GM18909 (cell line): ENCODE results near the gene TBX5.

Experiments
- ATAC-seq: cut with Tn5 transposase; IDR thresholded peaks from one replicate; pipeline ENCODE4 v1.9.1; 2021; ENCODE audit warnings: mild to moderate bottlenecking; ENCODE audit not compliant: unreplicated experiment, poor library complexity

Gene TBX5

DNA sequence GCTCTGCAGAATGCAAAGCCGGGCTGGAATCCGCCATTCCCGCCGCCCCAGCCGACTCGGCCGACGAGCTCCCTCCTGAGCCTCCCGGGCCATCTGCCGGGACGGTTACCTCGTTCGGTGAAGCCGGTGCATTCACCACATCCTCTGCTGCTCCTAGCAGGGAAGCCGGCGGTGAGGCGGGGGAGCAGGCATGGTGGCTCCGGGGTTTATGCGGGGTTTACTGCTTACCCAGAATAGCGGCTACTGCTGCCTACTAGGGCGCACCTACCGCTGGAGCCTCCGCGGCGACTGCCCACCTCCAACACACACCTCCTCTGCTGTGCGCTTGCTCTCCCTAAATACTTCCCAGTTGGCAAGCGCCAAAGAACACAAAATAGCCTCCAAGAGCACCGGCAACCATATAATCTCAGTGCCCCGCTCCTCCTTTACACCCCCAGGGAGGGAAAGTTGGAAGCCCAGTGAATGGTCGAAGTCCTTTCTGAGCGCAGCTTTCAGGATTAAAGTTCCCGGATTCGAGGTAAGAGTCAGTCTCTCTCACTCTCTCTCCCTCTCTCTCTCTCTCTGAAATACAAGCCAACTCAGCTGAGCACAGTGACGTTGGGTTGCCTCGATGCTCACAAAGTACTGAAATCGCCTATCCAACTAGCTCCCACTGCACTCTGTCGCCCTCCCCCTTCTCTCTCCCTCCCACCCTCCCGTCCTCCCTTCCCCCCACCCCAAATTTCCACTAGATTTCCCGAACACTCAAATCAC lies at the start of gene TBX5:
TBX5 (minus strand) TSS at position 626 of the 753 bp plus-strand sequence. CDS start 2,246 bp downstream, outside the sequence.
- ATAC-seq = no peak

DNA sequence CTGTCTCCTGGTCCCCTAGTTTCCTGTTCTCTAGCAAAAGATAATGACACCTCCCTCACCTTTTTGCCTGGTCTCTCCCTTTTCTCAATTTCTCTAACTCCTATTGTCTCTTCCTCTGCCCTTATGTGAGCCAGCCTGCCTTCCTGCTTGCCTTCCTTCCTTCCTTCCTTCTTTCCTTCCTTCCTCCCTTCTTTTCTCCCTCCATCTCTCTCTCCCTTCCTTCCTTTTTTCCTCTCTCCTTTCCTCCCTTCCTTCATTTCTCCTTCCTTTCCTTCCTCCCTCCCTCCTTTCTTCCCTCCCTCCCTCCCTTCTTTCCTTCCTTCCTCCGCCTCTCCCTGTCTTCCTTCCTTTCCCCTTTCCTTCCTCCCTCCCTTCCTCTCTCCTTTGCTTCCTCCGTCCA lies 45.7 kb upstream of the TBX5 start:
- no peak for ATAC-seq

GRCh38 chr12:114450515-114451300 lies 44.8 kb upstream of the TBX5 start:
- no peak for ATAC-seq

DNA sequence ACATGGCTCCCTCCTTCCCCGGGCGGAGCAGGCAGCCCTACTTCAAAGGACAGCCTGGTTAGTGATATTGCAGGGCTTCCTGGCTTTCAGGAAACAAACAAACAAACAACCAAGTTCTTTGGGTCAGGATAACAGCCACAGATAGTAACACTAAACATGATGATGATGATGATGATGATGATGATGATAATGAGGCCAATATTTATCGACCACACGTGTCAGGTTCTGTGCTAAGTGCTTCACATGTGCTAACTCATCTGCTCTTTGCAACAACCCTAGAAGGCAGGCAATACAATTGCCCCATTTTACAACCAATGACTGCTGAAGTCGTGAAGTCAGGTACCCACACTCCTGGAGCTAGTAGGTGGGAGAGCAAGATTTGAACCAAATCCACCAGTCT lies 44.1 kb upstream of the TBX5 start:
- no peak for ATAC-seq

- ATAC-seq = no peak
Observed at GRCh38 chr12:114448618-114448933, 42.6 kb upstream of the TBX5 start.

DNA sequence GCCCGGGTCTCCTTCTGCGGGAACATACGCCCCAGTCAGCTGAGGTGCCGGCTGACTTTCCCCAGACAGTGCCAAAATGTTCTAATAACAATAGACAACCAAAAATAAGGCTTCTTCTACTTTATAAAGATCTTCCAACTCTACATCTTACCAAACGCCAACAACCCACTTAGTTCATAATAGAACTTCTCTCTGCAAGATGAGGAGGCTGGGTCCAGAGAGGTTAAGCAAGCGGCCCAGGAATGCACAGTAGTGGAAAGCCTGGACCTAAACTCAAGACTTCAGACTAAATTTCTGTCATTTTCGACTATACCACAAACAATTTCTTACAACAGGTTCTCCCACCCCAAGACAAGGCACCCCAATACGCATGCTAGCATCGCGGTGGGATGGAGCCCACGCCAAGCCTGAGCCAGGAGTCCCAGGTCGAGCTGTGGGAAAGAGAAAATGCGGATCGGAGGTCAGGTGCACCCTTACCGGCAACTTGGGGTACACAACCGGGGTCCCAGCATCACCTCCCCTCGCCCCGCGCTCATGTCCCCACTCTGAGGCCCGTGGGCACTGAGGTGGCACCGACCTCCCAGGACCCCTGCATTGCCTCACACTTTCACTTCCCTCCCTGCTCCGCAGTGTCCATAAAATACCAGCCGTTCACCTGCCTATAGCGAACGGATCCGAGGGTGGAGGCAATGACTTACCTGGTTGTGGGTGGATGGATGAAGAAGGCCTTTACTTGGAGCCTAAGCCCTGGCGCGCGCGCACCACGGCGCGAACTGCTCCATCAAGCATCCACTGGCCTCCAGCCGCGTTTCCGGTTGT lies 42.1 kb upstream of the TBX5 start:
- no peak for ATAC-seq

GRCh38 chr12:114447274-114447716 lies 41.4 kb upstream of the TBX5 start:
- ATAC-seq = no peak

- no peak for ATAC-seq
Observed at GRCh38 chr12:114445401-114446323, 39.7 kb upstream of the TBX5 start.

DNA sequence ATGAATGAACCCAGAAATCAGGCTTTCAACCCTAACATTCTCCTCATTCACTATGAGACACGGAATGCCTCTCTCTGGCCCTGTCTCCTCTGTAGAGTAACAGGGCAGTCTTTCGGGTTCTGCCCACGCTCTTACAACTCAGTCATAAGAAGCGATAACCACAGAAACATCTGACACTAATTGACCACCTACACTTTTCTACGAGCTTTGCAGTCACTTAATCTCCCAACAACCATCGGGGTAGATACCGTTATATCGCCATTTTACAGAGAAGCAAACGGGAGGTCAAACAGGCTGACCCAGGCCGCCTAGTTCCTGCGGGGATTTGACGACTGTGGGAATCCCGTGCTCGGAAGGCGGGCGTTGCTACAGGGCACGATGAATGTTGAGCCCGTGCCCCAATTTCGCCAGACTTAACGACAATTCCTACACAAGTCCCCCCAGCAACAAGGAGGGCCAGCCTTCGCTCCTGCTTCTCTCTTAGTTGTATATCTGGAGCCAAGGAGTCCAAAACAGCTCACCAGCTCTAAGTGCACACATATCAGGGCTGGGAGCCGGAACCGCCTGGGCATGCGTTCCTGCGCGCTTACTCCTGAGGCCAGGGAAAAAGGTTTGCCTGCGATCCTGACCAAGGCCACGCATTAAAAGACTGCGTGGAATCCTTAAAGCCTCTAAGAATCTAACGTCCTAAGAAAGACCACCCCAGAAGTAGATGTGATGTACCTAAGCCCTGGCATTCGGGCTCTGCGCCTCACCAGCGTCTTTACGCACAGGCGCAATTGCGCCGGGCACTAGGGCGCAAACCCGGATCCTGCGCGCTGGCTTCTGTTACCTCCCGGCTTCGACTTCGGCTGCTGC lies 38.7 kb upstream of the TBX5 start:
- no peak for ATAC-seq

GRCh38 chr12:114443607-114444421 lies 37.9 kb upstream of the TBX5 start:
- ATAC-seq = no peak

DNA sequence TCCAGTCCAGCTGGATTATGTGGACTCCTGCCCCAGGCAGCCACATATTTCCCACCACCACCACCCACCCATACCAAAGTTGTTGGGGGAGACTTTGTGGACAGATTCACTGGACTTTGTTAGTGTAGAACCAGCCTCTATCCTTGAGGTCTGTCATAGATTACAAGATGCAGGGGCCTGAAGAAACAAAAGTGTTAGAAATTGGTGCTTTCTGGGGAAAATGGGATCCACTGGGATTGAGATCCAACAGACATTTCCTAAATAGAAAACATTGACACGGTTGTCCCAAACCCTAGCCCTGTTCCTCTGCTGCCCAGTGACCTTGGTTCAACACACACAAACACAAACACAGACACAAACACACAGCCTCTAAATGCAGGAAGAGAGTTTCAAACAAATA lies 36.6 kb upstream of the TBX5 start:
- ATAC-seq = no peak

DNA sequence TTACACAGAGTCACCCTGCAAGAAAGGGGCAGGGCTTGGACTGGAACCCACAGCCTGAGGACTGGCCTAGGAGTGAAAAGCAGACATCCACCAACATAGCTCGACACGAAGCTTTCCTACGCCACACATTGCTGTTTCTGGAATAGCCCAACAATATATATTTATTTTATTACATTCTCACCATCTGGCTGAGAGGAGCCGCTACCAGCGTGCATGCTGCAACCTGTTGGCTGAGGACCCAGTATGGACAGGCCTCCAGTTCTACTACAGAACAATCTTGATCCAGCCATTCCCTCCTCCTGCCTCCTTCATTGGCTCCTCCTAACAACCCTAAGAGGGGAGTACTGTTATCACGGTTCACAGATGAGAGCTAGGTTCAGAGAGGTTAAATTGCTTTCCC lies 35.6 kb upstream of the TBX5 start:
- ATAC-seq = no peak

- ATAC-seq = no peak
Observed at GRCh38 chr12:114441039-114441383, 35.1 kb upstream of the TBX5 start.

DNA sequence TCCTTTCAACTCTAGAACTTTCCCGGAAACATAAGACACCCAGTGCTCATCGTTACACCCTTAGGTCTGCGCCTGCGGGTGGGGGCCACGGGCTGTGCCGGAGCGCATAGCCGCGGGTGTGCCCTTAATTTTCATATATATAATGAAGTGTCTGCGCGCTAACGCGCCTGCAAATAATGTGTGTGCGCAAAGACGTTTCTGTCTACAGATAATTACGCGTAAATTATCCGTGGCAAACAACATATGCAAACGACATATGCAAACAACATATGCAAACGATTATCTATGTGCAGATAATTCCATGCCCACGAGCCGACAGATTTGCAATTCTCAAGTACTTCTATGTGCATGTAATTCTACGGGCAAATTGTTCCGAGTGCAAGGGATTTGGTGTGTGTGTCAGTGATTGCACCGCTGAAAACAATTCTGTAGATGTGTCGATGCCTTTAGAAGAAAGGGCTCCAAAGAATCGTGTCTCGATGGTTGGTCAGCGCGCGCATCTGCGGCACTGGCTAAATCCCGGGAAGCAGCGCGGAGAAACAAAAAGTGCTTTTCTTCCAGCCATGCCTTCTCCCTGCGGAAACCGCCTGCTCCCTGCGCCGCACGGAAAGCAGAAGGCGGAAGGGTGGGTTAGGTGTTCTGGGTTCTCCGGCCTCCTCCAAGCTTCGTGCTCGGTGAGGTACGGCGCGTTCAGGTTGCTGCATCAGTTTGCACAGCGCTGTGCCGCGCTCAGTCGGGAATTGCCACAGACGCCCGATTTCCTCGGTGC lies 34.5 kb upstream of the TBX5 start:
- no peak for ATAC-seq

GRCh38 chr12:114439817-114440216 lies 33.9 kb upstream of the TBX5 start:
- ATAC-seq = no peak

DNA sequence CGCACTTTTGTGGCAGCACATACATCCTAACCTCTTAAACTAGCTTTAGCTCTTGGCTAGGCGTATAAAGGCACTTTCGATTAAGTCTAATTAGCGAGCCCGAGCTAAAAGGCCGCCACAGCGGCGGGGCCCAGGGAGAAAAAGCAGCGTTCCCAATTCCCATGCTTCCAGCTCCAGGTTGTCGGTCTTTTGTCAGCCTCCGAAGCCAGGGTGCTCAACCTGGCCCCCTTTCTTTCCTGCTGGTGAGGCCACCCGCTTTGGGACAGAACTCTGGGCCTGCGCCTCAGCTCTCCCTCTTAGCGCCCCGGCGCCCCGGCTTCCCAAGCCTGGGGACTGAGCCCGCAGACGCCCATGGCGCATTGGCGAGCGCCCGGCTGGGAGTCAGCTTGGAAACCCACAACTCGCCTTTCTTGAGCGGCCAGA lies 33.3 kb upstream of the TBX5 start:
- ATAC-seq = no peak

GRCh38 chr12:114438635-114439256 lies 32.8 kb upstream of the TBX5 start:
- no peak for ATAC-seq
